CD4-positive, alpha-beta T cell (primary cell): ENCODE results near the gene EGFL7. TPM values are rescaled to one million over a fixed set of nuclear protein-coding genes. Genes with fewer than 3 reads are reported as not detected.
A peak's percentile ranks its signal among the peaks of the same experiment; 100 is the strongest.

Experiments used
- ATAC-seq: fragments of 200-7000 bp; cut with Tn5 transposase; one replicate; pipeline ENCODE4 v1.10.0; 2022; ENCODE audit warnings: mild to moderate bottlenecking; ENCODE audit not compliant: poor library complexity
- CTCF ChIA-PET: fragments of 350-600 bp; sonication (Branson Sonifier 250); formaldehyde crosslinking; loops from one replicate; lab custom pipeline; 2021; ENCODE audit warnings: antibody characterized with exemption, inconsistent platforms; lab: Charles Lee
- POLR2A ChIA-PET: fragments of 350-600 bp; sonication (Branson Sonifier 250); formaldehyde crosslinking; loops from one replicate; lab custom pipeline; 2021; ENCODE audit warnings: antibody characterized with exemption, inconsistent platforms; lab: Charles Lee
- DNase-seq, 14 experiments: peaks; one replicate each; pipeline ENCODE4 v3.0.0-alpha.2; 2013 to 2020; ENCODE audit warnings: mixed read lengths in 2 of 14
- H3K27ac ChIP-seq, 2 donors: one replicate each; pipeline versions ENCODE4 v1.5.1 to v1.7.0; 2013; ENCODE audit warnings: low read length in 2 of 2, low read depth in 1 of 2, mild to moderate bottlenecking in 1 of 2
- H3K27me3 ChIP-seq, 2 experiments: 1 replicate in 1 of 2; 2 replicates in 1 of 2; pipeline versions ENCODE4 v1.6.1 to v1.7.0; 2013; ENCODE audit warnings: low read length in 2 of 2, control low read depth in 1 of 2, mild to moderate bottlenecking in 1 of 2, moderate library complexity in 1 of 2; ENCODE audit not compliant: insufficient read depth in 2 of 2, control insufficient read depth in 1 of 2
- H3K36me3 ChIP-seq: one replicate; pipeline ENCODE4 v1.6.1; 2013; ENCODE audit warnings: low read length, control low read depth; ENCODE audit not compliant: insufficient read depth
- H3K4me1 ChIP-seq: one replicate; pipeline ENCODE4 v1.6.1; 2013; ENCODE audit warnings: low read length, control low read depth; ENCODE audit not compliant: insufficient read depth
- H3K4me3 ChIP-seq: one replicate; pipeline ENCODE4 v1.5.1; 2013; ENCODE audit warnings: mild to moderate bottlenecking, low read length, moderate library complexity
- H3K9me3 ChIP-seq, 2 experiments: 1 replicate in 1 of 2; 2 replicates in 1 of 2; pipeline versions ENCODE4 v1.6.1 to v1.7.0; 2013; ENCODE audit warnings: low read length in 2 of 2, mild to moderate bottlenecking in 2 of 2, control low read depth in 1 of 2, moderate library complexity in 1 of 2; ENCODE audit not compliant: control insufficient read depth in 1 of 2, insufficient read depth in 1 of 2
- H3K27ac Mint-ChIP-seq: one replicate; pipeline ENCODE4 v1.8.0; 2020; ENCODE audit warnings: mixed read lengths
- H3K27me3 Mint-ChIP-seq: one replicate; pipeline ENCODE4 v1.8.0; 2021; ENCODE audit warnings: mixed read lengths
- H3K36me3 Mint-ChIP-seq: one replicate; pipeline ENCODE4 v1.8.0; 2021; ENCODE audit warnings: low read depth, mixed read lengths
- H3K4me1 Mint-ChIP-seq: one replicate; pipeline ENCODE4 v1.8.0; 2021; ENCODE audit warnings: low read depth, mixed read lengths
- H3K4me3 Mint-ChIP-seq: one replicate; pipeline ENCODE4 v1.8.0; 2020; ENCODE audit warnings: mild to moderate bottlenecking, mixed read lengths
- H3K9me3 Mint-ChIP-seq: one replicate; pipeline ENCODE4 v1.8.0; 2020; ENCODE audit warnings: mixed read lengths
- intact Hi-C, 2 experiments: fragments of 100-400 bp; cut with DNase I in 1 of 2; cut with micrococcal nuclease in 1 of 2; formaldehyde crosslinking; loops; one replicate each; pipeline versions ENCODE4 v1.15.1 to v1.9.0; 2023 to 2025; cut with DNase I, micrococcal nuclease
- total RNA-seq, 174 experiments: library from RNA in 2 of 174; stranded (reverse) in 2 of 174; gene quantifications; one replicate each; pipeline ENCODE4 v1.2.3 and lab custom pipeline; 2021 to 2026
- TF ChIP-seq, protein P1 (sequence below): fragments of 200-600 bp; IDR thresholded peaks from one replicate; pipeline ENCODE4 v1.8.0; 2022; ENCODE audit warnings: antibody characterized with exemption, mild to moderate bottlenecking

EGFL7 gene
- total RNA-seq, 2 experiments from 2014 or later: not detected

DNA sequence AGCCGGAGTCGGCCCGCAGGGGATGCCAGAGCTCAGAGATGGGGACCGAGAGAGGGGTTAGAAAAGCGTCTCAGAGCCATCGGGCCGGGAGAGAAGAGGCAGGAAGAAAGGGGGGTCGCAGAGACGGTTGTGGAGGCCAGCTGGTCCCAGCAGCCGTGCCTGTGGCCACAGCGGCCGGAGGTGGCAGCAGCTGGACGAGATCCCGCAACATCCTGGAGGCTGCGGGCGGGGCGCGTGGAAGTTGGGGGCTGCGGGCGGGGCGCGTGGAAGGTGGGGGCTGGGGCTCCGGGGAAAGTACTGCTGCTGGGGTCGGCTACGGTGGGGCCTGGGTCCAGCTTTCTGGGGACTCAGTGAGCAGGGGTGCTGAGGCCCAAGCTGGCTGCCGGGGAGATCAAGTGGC is 34.4 kb upstream of the EGFL7 start:
- Histone ChIP-seq H3K4me3 (no peak overlapping the region), H3K27ac (no peak overlapping the region), H3K36me3 (no peaks in the 10 kb centered on the region), H3K4me1 (peaks cover 27% of the 10 kb centered on the region), H3K9me3 (peaks cover 0 to 11% of the 10 kb centered on the region in 2 experiments), H3K27me3 (peaks cover 0 to 4% of the 10 kb centered on the region in 2 experiments)
- no peaks in the 10 kb centered on the region for H3K36me3 Mint-ChIP-seq
- ChIA-PET POLR2A (no interaction called here), CTCF (interaction anchor here (1.1 kb wide), 1 partner anchor 142 kb away, joined by 4 read pairs; no protein-coding TSS in a partner anchor)
- H3K27me3 Mint-ChIP-seq: no peaks in the 10 kb centered on the region
- no peak overlapping the region for H3K4me3 Mint-ChIP-seq
- TF ChIP-seq, protein P1, sequence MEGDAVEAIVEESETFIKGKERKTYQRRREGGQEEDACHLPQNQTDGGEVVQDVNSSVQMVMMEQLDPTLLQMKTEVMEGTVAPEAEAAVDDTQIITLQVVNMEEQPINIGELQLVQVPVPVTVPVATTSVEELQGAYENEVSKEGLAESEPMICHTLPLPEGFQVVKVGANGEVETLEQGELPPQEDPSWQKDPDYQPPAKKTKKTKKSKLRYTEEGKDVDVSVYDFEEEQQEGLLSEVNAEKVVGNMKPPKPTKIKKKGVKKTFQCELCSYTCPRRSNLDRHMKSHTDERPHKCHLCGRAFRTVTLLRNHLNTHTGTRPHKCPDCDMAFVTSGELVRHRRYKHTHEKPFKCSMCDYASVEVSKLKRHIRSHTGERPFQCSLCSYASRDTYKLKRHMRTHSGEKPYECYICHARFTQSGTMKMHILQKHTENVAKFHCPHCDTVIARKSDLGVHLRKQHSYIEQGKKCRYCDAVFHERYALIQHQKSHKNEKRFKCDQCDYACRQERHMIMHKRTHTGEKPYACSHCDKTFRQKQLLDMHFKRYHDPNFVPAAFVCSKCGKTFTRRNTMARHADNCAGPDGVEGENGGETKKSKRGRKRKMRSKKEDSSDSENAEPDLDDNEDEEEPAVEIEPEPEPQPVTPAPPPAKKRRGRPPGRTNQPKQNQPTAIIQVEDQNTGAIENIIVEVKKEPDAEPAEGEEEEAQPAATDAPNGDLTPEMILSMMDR: no peak
- H3K27ac Mint-ChIP-seq: no peak overlapping the region
- DNase-seq (no peak), ATAC-seq (no peak)
- intact Hi-C loops: loop anchor here in 1 of 2 experiments (5.0 kb wide), 1 partner anchor 81 kb away; the partner anchor contains the start of gene NOTCH1
- H3K9me3 Mint-ChIP-seq: no peaks in the 10 kb centered on the region
- H3K4me1 Mint-ChIP-seq: no peaks in the 10 kb centered on the region

DNA sequence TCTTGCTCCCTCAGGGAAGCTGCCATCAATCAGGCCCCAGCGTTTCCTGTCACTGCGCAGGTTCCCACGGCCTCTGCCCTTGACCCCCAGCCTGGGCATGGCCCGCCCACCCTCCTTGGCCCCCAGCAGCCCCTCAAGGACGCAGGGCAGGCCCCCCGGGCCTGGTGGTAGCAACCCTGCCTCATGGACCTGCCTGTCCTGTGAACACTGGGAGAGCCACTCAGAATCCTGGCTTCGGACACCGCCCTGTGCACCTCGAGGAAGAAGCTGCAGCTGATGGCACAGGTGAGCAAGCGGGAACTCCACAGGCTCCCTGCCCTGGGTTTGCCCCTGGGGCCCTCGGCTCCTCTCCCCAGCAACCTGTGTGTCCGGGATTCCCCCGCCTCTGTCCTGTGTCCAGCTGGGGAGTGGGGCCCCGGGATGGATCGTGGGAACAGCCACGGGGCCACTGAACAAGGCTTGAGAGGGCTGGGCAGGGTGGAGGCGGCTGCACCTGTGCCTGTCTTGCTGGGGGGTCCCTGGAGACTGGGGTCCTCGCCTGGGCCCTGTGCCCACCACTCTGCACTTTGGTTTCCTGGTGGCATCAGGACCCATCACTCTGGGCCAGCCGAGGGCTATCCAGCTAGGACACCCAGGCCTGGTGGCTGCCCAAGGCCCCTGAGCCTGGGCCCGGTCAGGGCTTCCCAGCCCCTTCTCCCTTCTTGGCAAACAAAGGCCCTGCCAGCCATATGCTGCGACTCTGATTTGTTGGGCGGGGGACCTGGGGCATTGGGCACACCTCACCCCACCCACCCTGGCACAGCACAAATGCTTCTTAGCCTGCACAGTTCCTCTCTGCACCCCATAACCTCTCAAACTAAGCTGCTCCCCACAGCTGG is 33.5 kb upstream of the EGFL7 start:
- Mint-ChIP-seq H3K4me1 (no peaks in the 10 kb centered on the region), H3K27me3 (no peaks in the 10 kb centered on the region), H3K9me3 (no peaks in the 10 kb centered on the region), H3K4me3 (no peak overlapping the region), H3K36me3 (no peaks in the 10 kb centered on the region), H3K27ac (no peak overlapping the region)
- ATAC-seq: no peak
- TF ChIP-seq, protein P1: no peak
- Histone ChIP-seq H3K4me1 (peaks cover 27% of the 10 kb centered on the region), H3K27ac (no peak overlapping the region), H3K27me3 (no peaks in the 10 kb centered on the region), H3K9me3 (peaks cover 0 to 11% of the 10 kb centered on the region in 2 experiments), H3K36me3 (no peaks in the 10 kb centered on the region), H3K4me3 (no peak overlapping the region)
- ChIA-PET CTCF (interaction anchor here (0.7 kb wide), 1 partner anchor 144 kb away, joined by 4 read pairs; no protein-coding TSS in a partner anchor), POLR2A (no interaction called here)
- intact Hi-C loops: loop anchor here in 1 of 2 experiments (5.0 kb wide), 1 partner anchor 82 kb away; the partner anchor contains the start of gene NOTCH1
- no peak for DNase-seq

DNA sequence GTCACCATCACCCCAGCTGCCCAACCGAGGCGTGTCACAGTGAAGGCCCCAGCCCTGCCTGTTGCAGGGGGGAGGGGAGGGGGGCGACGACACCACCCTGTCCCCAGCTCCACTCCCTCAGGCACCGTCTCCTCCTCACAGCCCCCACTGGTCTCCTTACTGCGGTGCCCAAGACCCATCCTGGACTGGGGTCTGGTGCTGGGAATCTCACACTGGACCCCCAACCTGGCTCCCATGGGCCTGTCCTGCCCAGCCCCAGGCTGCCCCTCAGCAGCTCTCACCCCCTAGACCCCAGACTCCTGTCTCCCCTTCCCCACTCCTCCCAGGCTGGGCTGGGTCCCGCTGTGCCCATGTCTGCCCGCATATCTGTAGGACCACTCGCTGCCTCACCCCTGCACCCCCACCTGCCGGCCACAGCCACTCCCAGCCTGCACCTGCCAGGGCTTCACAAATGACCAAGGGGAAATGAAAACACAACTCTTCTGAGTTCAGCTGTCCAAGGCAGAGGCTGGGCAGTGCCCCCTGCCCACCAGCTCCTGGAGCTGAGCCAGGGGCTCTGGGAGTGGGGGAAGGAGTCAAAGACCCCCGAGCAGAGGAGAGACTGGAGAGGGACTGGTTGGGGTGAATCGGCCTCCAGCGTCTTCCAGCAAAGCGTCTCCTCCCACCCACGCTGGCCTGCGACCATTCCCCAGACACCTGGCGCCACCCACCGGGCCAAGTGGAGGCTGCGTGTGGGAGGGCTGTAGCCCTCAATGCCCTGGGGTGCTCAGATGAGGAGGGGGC is 32.6 kb upstream of the EGFL7 start:
- no peaks in the 10 kb centered on the region for H3K4me1 Mint-ChIP-seq
- no peak overlapping the region for H3K4me3 ChIP-seq
- CTCF ChIA-PET: interaction anchor here (0.9 kb wide), 1 partner anchor 145 kb away, joined by 4 read pairs; no protein-coding TSS in a partner anchor
- no peak overlapping the region for H3K27ac Mint-ChIP-seq
- H3K4me3 Mint-ChIP-seq: no peak overlapping the region
- no peaks in the 10 kb centered on the region for H3K36me3 ChIP-seq
- no peaks in the 10 kb centered on the region for H3K9me3 Mint-ChIP-seq
- H3K9me3 ChIP-seq: peaks cover 0 to 6% of the 10 kb centered on the region in 2 experiments
- H3K27me3 ChIP-seq: no peaks in the 10 kb centered on the region
- DNase-seq (peak; percentile 40 to 76 (median 57)), ATAC-seq (peak; percentile 64)
- peaks cover 27% of the 10 kb centered on the region for H3K4me1 ChIP-seq
- TF ChIP-seq, protein P1: peak; percentile 47
- POLR2A ChIA-PET: no interaction called here
- intact Hi-C loops: loop anchor here in 1 of 2 experiments (5.0 kb wide), 1 partner anchor 83 kb away; the partner anchor contains the start of gene NOTCH1
- no peaks in the 10 kb centered on the region for H3K27me3 Mint-ChIP-seq
- no peaks in the 10 kb centered on the region for H3K36me3 Mint-ChIP-seq
- no peak overlapping the region for H3K27ac ChIP-seq
